H1 (cell line): ENCODE measurements around the gene TGM2. TPM values are rescaled to one million over a fixed set of nuclear protein-coding genes. Genes with fewer than 3 reads are reported as not detected.

Experiments
- POU5F1 ChIP-seq: IDR thresholded peaks from 2 replicates; pipeline ENCODE4 v1.6.1; 2011; ENCODE audit warnings: low read depth, mild to moderate bottlenecking, low read length, moderate library complexity
- SIN3A ChIP-seq, 2 experiments: IDR thresholded peaks in 1 of 2; conservative IDR thresholded peaks in 1 of 2; 2 replicates each; pipeline ENCODE4 v1.6.1; 2011 to 2012; ENCODE audit warnings: low read length in 2 of 2, improper control_type of control experiment in 1 of 2, low read depth in 1 of 2, mild to moderate bottlenecking in 1 of 2
- polyA plus RNA-seq, 7 experiments: library from polyadenylated mRNA; depleted of rRNA in 3 of 7; stranded (reverse) in 5 of 7; unstranded in 2 of 7; fragments of >200 nt in 5 of 7; fragments of 200-250 nt in 2 of 7; gene quantifications; 1 replicate in 5 of 7; 2 replicates in 1 of 7; 4 replicates in 1 of 7; pipeline versions ENCODE4 v1.2.1 to v1.2.3, GENCODE V29; 2011 to 2013; ENCODE audit warnings: missing spikeins in 2 of 7, mixed read lengths in 2 of 7
- total RNA-seq: library from RNA; stranded (reverse); fragmentation: NEBNext Ultra II Directional; extraction: Animal tissue kit (Norgen Biotek cat#: 25700); gene quantifications from 2 replicates; pipeline ENCODE4 v1.2.1, GENCODE V29; 2021

TGM2 gene
- total and polyA plus RNA-seq, 2 of the 8 experiments (the other 6 are each of a cell fraction or from before 2014, with no cell fraction given), result 0.86 to 1.0 TPM

GRCh38 chr20:38127920-38128528, 37.0 kb downstream of the TGM2 start (continued):
- TF ChIP-seq POU5F1 (no peak), SIN3A (conservative IDR thresholded peaks at IDR 0.05 in 1 of 2, IDR thresholded peaks at IDR 0.05 in 1 of 2; ENCODE audit: low read depth in 1 of 2, low read length in 2 of 2) (no peak)
